A204.1 (cell line): ENCODE results near the gene LRBA.
A peak's percentile ranks its signal among the peaks of the same experiment; 100 is the strongest.
"Not testable (repeated sequence)": the region's sequence is repeated elsewhere in the genome, so short reads cannot be mapped to it uniquely, and the experiment has no call there.

Experiments
- FAIRE-seq: peaks from 2 replicates; lab custom pipeline; 2012; peaks lifted over from hg19 to GRCh38; lab: Jason Lieb, UNC

LRBA gene

GRCh38 chr4:150973626-150974251 is 41.3 kb downstream of the LRBA start:
- FAIRE-seq = no peak

DNA sequence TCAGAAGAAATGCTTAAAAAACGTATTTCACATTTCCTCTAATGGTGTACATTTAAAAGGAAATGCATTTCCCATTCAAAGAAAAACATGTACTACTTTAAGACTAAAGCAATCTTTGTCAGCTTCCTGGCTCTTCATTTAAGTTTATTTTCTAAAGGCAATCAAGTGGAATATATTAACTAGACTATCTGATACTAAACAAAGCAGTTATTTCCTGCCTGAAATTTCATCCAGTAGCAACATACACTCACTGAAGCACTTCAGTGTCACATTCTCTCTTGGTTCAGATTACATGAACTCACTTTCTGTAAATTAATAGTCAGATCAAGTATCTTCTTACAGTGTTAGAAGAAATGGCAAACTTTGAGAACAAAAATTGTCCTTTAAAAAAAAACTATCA is 42.5 kb downstream of the LRBA start:
- no peak for FAIRE-seq

DNA sequence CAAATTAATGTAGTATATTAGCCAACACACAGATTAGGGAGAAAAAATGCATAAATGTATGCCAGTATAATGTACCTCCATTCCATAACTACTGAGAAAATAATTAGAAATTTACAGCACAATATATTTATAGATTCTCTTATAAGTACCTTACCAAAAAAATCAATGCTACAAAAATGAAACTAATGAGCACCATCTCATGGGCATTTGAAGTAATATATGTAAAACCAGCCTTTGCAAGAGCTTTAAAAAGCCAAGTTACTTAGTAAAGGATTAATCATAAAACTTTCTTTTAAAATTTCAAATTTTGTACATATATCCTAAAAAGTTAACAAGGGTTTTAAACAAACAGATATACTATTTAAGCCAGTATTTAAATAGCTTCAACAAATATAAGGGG is 43.2 kb downstream of the LRBA start:
- FAIRE-seq = peak; percentile 84

DNA sequence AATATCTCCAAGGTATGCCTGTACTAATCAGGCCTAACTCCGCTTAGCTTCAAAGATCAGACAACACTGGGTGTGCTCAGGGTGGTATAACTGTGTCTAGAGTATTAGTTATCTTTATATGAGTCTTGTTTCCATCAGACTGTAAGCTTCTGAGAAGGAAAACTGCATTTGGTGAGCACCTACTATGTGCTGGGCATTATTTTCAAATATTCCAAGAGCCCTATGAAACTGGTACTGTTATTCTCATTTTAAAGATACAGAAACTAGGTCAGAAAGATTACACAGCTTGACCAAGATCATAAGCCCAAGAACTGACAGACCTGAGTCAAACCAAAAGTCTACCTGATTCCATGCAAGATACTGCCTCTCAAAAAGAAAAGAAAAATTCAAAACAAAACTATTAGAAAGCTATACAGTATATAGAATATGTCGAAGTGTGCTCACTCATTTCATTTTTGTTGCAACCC is 44.4 kb downstream of the LRBA start:
- no peak for FAIRE-seq

DNA sequence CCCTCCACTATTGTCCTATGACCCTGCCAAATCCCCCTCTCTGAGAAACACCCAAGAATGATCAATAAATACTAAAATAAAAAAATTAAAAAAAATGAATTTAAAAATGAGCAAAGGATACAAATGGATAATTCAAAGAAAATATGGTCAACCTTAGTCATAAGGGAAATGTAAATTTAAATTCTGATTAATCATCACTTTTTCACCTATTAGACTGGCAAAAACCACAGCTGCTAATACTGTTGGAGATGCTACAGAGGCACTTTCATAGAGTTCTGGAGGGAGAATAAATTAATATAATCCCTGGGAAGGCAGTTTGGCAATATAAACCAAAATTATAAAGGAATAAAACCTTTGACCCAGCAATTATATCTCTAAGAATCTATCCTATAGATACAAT is 50.3 kb downstream of the LRBA start:
- no peak for FAIRE-seq

GRCh38 chr4:150963602-150964345 is 51.3 kb downstream of the LRBA start:
- FAIRE-seq = not testable (repeated sequence)

DNA sequence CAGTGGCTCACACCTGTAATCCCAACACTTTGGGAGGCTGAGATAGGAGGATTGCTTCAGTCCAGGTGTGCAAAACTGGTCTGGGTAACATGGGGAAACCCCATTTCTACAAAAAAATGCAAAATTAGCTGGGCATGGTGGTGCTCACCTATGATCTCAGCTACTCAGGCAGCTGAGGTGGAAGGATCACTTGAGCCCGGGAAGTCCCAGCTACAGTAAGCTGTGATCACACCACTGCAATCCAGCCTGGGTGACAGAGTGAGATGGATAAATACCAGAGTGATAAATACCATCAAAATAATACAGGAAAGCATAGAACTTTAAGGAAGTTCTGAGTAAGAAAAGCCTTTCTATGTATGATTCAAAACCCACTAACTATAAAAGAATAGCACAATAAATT is 52.8 kb downstream of the LRBA start:
- FAIRE-seq = no peak

GRCh38 chr4:150961566-150961965 is 53.5 kb downstream of the LRBA start:
- no peak for FAIRE-seq

GRCh38 chr4:150960818-150961217 is 54.3 kb downstream of the LRBA start:
- no peak for FAIRE-seq

GRCh38 chr4:150960079-150960478 is 55.0 kb downstream of the LRBA start:
- no peak for FAIRE-seq

DNA sequence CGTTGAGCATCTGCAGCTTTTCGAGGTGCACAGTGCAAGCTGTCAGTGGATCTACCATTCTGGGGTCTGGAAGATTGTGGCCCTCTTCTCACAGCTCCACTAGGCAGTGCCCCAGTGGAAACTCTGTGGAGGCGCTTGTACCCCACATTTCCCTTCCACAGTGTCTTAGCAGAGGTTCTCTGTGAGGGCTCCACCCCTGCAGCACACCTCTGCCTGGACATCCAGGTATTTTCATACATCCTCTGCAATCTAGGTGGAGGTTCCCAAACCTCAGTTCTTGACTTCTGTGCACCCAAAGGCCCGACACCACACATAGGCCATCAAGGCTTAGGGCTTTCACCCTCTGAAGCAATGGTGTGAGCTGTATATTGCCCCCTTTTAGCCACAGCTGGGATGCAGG is 57.1 kb downstream of the LRBA start:
- FAIRE-seq = not testable (repeated sequence)

GRCh38 chr4:150957095-150957494 is 58.0 kb downstream of the LRBA start:
- FAIRE-seq = not testable (repeated sequence)

GRCh38 chr4:150953916-150954315 is 61.2 kb downstream of the LRBA start:
- not testable (repeated sequence) for FAIRE-seq

- no peak for FAIRE-seq
These were observed 62.8 kb downstream of the LRBA start for GRCh38 chr4:150952167-150952845.

DNA sequence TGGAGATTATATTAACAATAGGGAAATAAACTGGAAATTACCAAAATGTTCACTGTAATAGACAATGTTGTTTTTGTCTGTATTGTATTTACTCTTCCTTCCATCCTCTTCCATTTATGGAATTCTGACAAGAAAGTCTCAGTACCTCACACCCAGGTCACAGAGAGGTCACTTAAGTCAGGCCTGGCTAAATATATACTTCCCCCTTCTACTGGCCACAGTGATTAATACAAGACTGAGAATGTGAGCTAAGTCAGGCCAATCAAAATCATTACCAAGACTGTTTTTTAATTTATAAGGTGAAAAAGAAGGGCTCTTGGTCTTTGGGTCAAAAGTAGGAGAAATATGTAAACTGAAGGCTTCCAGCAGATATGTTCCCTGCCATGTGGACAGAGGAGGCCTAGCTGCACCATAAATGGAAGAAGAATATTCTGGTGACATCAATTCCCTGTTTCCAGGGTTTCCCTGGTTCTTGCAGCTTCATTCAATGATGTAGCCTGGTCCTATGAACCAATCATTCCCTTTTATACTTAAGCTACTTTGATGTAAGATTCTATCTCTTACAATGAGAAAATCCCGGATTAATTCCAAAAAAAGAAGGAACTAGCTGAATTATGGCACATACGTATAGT is 64.3 kb downstream of the LRBA start:
- FAIRE-seq = no peak

DNA sequence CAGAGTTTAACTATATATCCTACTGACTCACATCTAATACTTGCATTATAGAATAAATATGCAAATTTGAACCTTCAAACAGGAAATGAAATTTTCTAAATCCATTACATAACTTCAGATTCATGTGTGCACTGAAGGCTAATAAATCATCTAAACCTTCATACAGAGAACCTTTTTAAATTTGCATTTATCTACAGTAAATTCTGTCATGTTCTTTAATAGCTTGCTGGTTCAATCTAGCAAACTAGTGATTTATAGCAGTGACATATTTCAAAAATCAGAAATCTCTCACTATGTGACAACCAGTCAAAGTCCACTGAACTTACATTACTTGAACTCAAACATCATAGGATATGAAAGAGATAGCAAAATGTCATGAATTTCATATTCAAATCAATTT is 65.1 kb downstream of the LRBA start:
- FAIRE-seq = no peak

DNA sequence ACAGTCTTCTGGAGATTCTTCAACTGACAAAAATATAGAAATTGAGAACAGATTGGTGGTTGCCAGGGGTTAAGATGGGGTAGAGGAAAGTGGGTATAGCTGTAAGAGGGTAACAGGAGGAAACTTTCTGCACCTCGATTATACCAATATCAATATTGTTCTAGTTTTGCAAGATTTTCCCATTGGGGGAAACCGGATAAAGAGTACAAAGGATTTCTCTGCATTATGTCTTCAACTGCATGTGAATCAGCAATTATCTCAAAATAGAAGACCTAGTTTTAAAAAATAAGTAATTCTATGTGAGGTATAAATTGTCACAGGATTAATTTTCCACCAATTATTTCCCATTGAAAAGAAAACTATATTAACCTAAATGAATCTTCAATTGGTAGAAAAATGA is 65.7 kb downstream of the LRBA start:
- FAIRE-seq = no peak

DNA sequence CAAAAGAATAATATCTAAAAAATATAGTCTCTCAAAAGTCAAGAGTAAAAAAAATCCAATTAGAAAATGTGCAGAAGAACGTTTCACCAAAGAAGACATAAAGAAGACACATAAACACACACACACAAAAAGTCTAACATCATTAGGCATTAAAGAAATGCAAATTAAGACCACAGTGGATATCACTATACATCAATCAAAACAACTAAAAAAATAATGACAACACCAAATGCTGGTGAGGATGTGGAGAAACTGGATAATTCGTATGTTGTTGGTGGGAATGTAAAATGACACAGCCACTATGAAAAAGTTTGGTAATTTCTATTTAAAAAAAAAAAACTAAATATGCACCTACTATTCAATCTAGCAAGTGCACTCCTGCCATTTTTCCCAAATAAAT is 66.4 kb downstream of the LRBA start:
- FAIRE-seq = no peak

DNA sequence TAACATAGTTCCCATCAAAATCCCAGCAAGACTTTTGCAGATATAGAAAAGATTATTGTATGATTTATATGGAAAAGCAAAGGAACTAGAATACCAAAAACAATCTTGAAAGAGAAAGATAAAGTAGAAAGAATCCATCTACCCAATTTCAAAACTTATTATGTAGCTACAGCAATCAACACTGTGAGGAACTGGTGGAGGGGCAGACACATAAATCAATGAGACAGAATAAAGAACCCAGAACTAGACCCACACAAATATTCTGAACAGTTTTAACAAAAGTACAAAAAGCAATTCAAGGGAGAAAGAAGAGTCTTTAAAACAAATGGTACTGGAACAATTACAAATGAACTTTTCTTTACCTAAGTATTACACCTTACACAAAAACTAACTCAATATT is 67.0 kb downstream of the LRBA start:
- FAIRE-seq = peak; percentile 21

- no peak for FAIRE-seq
These were observed 70.4 kb downstream of the LRBA start for GRCh38 chr4:150944660-150945059.

DNA sequence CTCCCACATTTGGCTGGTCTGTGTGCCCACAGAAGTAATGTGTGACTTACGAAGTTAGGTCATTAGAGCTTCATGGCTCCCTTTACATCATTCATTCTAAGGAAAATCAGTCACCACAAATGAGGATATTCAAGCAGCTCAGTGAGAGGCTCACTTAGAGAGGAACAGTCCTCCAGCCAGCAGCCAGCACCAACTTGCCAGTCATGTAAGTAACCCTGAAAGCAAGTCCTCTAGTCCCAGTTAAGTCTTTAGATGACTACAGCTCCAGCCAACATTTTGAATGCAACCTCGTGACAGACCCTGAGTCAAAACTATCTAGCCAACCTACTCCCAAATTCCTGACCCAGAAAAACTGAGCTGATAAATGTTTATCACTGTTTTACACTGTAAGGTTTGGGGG is 71.3 kb downstream of the LRBA start:
- no peak for FAIRE-seq

- no peak for FAIRE-seq
These were observed 72.0 kb downstream of the LRBA start for GRCh38 chr4:150943126-150943525.

GRCh38 chr4:150942539-150942938 is 72.5 kb downstream of the LRBA start:
- peak; percentile 58 for FAIRE-seq
